ENCODE data around the gene MYLK.

DNA sequence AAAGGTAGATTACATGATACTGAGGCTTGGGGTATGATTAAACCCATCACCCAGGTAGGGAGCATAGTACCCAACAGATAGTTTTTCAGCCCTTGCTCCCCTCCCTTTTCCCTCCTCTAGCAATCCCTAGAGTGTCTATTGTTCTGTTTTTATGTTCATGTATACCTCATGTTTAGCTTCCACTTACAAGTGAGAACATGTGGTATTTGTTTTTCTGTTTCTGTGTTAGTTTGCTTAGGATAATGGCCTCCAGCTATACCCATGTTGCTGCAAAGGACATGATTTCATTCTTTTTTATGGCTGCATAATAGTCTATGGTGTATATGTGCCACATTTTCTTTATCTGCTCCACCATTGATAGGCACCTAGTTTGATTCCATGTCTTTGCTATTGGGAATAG lies 82.7 kb downstream of the MYLK start:
- no peak for TF ChIP-seq TCF7 (IDR thresholded peaks at IDR 0.05; ENCODE audit: borderline replicate concordance)
- TF ChIP-seq NKRF (conservative IDR thresholded peaks at IDR 0.05) = no peak
- TF ChIP-seq, protein P1, sequence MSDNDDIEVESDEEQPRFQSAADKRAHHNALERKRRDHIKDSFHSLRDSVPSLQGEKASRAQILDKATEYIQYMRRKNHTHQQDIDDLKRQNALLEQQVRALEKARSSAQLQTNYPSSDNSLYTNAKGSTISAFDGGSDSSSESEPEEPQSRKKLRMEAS (IDR thresholded peaks at IDR 0.05; ENCODE audit: low read depth, low read length) = no peak
- TF ChIP-seq POLR2A (IDR thresholded peaks at IDR 0.05; ENCODE audit: low read depth, low read length) = no peak
- TF ChIP-seq BCL11A (IDR thresholded peaks at IDR 0.05; ENCODE audit: low read depth, low read length) = no peak
- no peak for TF ChIP-seq NRF1 (conservative IDR thresholded peaks at IDR 0.05; ENCODE audit: low read depth, low read length)
- TF ChIP-seq, protein P2, sequence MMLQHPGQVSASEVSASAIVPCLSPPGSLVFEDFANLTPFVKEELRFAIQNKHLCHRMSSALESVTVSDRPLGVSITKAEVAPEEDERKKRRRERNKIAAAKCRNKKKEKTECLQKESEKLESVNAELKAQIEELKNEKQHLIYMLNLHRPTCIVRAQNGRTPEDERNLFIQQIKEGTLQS (IDR thresholded peaks at IDR 0.05; ENCODE audit: borderline replicate concordance, extremely low read depth, low read depth, low read length) = no peak
- TF ChIP-seq SMAD5 (IDR thresholded peaks at IDR 0.05; ENCODE audit: low read depth) = no peak
- no peak for TF ChIP-seq SPI1 (IDR thresholded peaks at IDR 0.05; ENCODE audit: borderline replicate concordance, insufficient read depth, low read depth, low read length)
- TF ChIP-seq, protein P3, sequence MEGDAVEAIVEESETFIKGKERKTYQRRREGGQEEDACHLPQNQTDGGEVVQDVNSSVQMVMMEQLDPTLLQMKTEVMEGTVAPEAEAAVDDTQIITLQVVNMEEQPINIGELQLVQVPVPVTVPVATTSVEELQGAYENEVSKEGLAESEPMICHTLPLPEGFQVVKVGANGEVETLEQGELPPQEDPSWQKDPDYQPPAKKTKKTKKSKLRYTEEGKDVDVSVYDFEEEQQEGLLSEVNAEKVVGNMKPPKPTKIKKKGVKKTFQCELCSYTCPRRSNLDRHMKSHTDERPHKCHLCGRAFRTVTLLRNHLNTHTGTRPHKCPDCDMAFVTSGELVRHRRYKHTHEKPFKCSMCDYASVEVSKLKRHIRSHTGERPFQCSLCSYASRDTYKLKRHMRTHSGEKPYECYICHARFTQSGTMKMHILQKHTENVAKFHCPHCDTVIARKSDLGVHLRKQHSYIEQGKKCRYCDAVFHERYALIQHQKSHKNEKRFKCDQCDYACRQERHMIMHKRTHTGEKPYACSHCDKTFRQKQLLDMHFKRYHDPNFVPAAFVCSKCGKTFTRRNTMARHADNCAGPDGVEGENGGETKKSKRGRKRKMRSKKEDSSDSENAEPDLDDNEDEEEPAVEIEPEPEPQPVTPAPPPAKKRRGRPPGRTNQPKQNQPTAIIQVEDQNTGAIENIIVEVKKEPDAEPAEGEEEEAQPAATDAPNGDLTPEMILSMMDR (IDR thresholded peaks at IDR 0.05 in 2 of 3, conservative IDR thresholded peaks at IDR 0.05 in 1 of 3; ENCODE audit: control insufficient read depth in 2 of 3, extremely low read depth in 1 of 3, insufficient read depth in 1 of 3, low read depth in 3 of 3, low read length in 3 of 3) = no peak
- no peak for TF ChIP-seq FOXK2 (IDR thresholded peaks at IDR 0.05)
- TF ChIP-seq ATF7 (IDR thresholded peaks at IDR 0.05; ENCODE audit: low read depth) = no peak
